Fibroblast of lung (primary cell): ENCODE measurements around the gene SNIP1. TPM values are rescaled to one million over a fixed set of nuclear protein-coding genes. Genes with fewer than 3 reads are reported as not detected.
"Not testable (repeated sequence)": the region's sequence is repeated elsewhere in the genome, so short reads cannot be mapped to it uniquely, and the experiment has no call there.

ENCODE experiments used
- DNase-seq, 2 donors: peaks; one replicate each; pipeline versions ENCODE4 v3.0.0 to v3.0.0-alpha.2; 2010; ENCODE audit warnings: low read depth in 2 of 2
- H2AFZ ChIP-seq: 2 replicates; pipeline ENCODE4 v1.5.1; 2012; ENCODE audit warnings: low read length, control low read depth, inconsistent platforms
- H3K27ac ChIP-seq: 2 replicates; pipeline ENCODE4 v1.5.1; 2011; ENCODE audit warnings: low read length, control low read depth; ENCODE audit not compliant: insufficient read depth
- H3K27me3 ChIP-seq: 2 replicates; pipeline ENCODE4 v1.5.1; 2011; ENCODE audit warnings: mild to moderate bottlenecking, low read length; ENCODE audit not compliant: control insufficient read depth, insufficient read depth
- H3K36me3 ChIP-seq: 2 replicates; pipeline ENCODE4 v1.5.1; 2011; ENCODE audit warnings: low read length; ENCODE audit not compliant: control insufficient read depth, insufficient read depth
- H3K4me1 ChIP-seq: 2 replicates; pipeline ENCODE4 v1.5.1; 2011; ENCODE audit warnings: low read length; ENCODE audit not compliant: control insufficient read depth, insufficient read depth; ENCODE audit errors: extremely low read depth
- H3K4me2 ChIP-seq: 2 replicates; pipeline ENCODE4 v1.5.1; 2011; ENCODE audit warnings: low read length, control low read depth; ENCODE audit not compliant: insufficient read depth; ENCODE audit errors: extremely low read depth
- H3K4me3 ChIP-seq, 4 experiments: fragments of 200-600 bp in 1 of 4; sonication (generic) in 1 of 4; replicated peaks in 1 of 4; 2 replicates each; pipeline ENCODE4 v1.5.1; 2011 to 2016; ENCODE audit warnings: low read length in 4 of 4, low read depth in 3 of 4, mild to moderate bottlenecking in 3 of 4, control low read depth in 2 of 4, inconsistent platforms in 1 of 4, mixed read lengths in 1 of 4; ENCODE audit not compliant: insufficient read depth in 1 of 4; ENCODE audit errors: control extremely low read depth in 1 of 4
- H3K79me2 ChIP-seq: 2 replicates; pipeline ENCODE4 v1.5.1; 2012; ENCODE audit warnings: mild to moderate bottlenecking, low read length, inconsistent platforms; ENCODE audit not compliant: control insufficient read depth, insufficient read depth
- H3K9ac ChIP-seq: 2 replicates; pipeline ENCODE4 v1.5.1; 2011; ENCODE audit warnings: mild to moderate bottlenecking, low read length, control low read depth; ENCODE audit not compliant: insufficient read depth
- H3K9me3 ChIP-seq: 2 replicates; pipeline ENCODE4 v1.5.1; 2012; ENCODE audit warnings: low read depth, low read length; ENCODE audit not compliant: control insufficient read depth, insufficient read depth
- H4K20me1 ChIP-seq: 2 replicates; pipeline ENCODE4 v1.5.1; 2011; ENCODE audit warnings: low read length; ENCODE audit not compliant: control insufficient read depth, insufficient read depth; ENCODE audit errors: extremely low read depth
- CTCF ChIP-seq, 2 donors: IDR thresholded peaks in 1 of 2; conservative IDR thresholded peaks in 1 of 2; 1 replicate in 1 of 2; 2 replicates in 1 of 2; pipeline ENCODE4 v1.5.1; 2011 to 2012; ENCODE audit warnings: low read length in 2 of 2, control low read depth in 1 of 2, inconsistent platforms in 1 of 2, low read depth in 1 of 2, mild to moderate bottlenecking in 1 of 2
- EZH2 ChIP-seq: IDR thresholded peaks from 2 replicates; pipeline ENCODE4 v1.5.1; 2012; ENCODE audit warnings: low read length, control low read depth, mild to moderate bottlenecking; ENCODE audit errors: missing control alignments
- polyA plus RNA-seq, 2 donors: library from polyadenylated mRNA; depleted of rRNA in 1 of 2; stranded (reverse) in 1 of 2; unstranded in 1 of 2; fragments of >200 nt; gene quantifications; 2 replicates each; pipeline ENCODE4 v1.2.1, GENCODE V29; 2011 to 2012; ENCODE audit warnings: missing spikeins in 1 of 2
- total RNA-seq: library from RNA; depleted of rRNA; stranded (reverse); fragments of >200 nt; gene quantifications from 2 replicates; pipeline ENCODE4 v1.2.1, GENCODE V29; 2014

The SNIP1 gene
- total and polyA plus RNA-seq, 2 donors (not counting 1 experiment from before 2014, with no cell fraction given), result 8.2 to 10.9 TPM

GRCh38 chr1:37545019-37545418 lies 9.1 kb downstream of the SNIP1 start:
- Histone ChIP-seq H4K20me1 (no peaks in the 10 kb centered on the region), H3K36me3 (peaks cover 6% of the 10 kb centered on the region), H3K4me2 (no peak overlapping the region), H3K79me2 (peaks cover 5% of the 10 kb centered on the region), H3K4me1 (no peaks in the 10 kb centered on the region), H3K27me3 (no peaks in the 10 kb centered on the region), H3K9me3 (no peaks in the 10 kb centered on the region), H3K9ac (no peak overlapping the region), H3K27ac (no peak overlapping the region), H3K4me3 (no peak overlapping the region), H2AFZ (no peak overlapping the region)
- TF ChIP-seq EZH2 (no peak), CTCF (conservative IDR thresholded peaks at IDR 0.05 in 1 of 2, IDR thresholded peaks at IDR 0.05 in 1 of 2; ENCODE audit: low read depth in 1 of 2, low read length in 2 of 2) (no peak)
- no peak for DNase-seq

GRCh38 chr1:37544530-37544929 lies 9.6 kb downstream of the SNIP1 start:
- no peak overlapping the region for H3K4me2 ChIP-seq
- H3K79me2 ChIP-seq, result peaks cover 4% of the 10 kb centered on the region
- TF ChIP-seq CTCF (conservative IDR thresholded peaks at IDR 0.05 in 1 of 2, IDR thresholded peaks at IDR 0.05 in 1 of 2; ENCODE audit: low read depth in 1 of 2, low read length in 2 of 2) (no peak), EZH2 (no peak)
- no peak overlapping the region for H3K9ac ChIP-seq
- H3K27ac ChIP-seq, result no peak overlapping the region
- H3K4me1 ChIP-seq, result no peaks in the 10 kb centered on the region
- no peaks in the 10 kb centered on the region for H3K27me3 ChIP-seq
- no peak overlapping the region for H3K4me3 ChIP-seq
- no peaks in the 10 kb centered on the region for H4K20me1 ChIP-seq
- no peaks in the 10 kb centered on the region for H3K9me3 ChIP-seq
- DNase-seq, result no peak
- H3K36me3 ChIP-seq, result peaks cover 6% of the 10 kb centered on the region
- no peak overlapping the region for H2AFZ ChIP-seq

DNA sequence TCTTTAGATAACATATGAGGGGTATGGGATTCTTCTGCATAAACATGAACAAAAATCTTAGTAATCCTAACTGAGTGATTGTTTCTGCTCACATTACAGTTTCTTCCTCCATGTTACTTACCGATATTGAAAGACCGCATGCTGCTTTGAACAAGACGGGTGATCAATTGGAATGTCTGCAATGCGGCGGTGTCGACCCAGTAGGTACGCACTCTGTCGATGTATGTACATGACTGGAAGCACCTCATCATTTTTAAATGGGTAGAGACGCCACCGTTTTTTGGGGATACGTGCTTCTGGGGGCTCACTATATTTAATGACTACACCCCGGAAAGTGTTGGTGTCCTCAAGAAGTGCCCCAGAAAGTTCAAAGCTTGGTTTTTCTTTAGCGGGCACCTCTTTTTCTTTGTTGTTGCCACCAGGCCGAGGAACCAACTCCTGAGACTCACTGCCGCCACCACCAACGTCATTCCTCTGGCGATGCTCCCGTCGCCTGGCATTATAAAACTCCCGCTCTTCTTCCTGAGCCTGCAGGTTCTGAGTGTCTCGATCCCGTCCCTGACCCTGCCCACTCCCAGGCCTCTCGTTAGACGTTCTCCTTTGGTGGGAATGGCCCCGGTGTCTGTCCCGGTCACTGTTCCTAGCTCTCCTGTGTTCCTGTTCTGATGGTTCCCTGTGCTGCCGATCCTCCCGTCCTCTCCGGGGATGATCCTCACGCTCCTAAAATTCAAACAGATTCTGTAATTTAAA lies 13.9 kb downstream of the SNIP1 start:
- Histone ChIP-seq H3K4me3 (no peak overlapping the region), H3K9ac (no peak overlapping the region), H3K36me3 (peaks cover 7% of the 10 kb centered on the region), H4K20me1 (no peaks in the 10 kb centered on the region), H3K27ac (no peak overlapping the region), H3K79me2 (no peaks in the 10 kb centered on the region), H3K4me1 (no peaks in the 10 kb centered on the region), H3K9me3 (no peaks in the 10 kb centered on the region), H3K27me3 (no peaks in the 10 kb centered on the region), H3K4me2 (no peak overlapping the region), H2AFZ (no peak overlapping the region)
- no peak for DNase-seq
- TF ChIP-seq CTCF (conservative IDR thresholded peaks at IDR 0.05 in 1 of 2, IDR thresholded peaks at IDR 0.05 in 1 of 2; ENCODE audit: low read depth in 1 of 2, low read length in 2 of 2) (no peak), EZH2 (no peak)

DNA sequence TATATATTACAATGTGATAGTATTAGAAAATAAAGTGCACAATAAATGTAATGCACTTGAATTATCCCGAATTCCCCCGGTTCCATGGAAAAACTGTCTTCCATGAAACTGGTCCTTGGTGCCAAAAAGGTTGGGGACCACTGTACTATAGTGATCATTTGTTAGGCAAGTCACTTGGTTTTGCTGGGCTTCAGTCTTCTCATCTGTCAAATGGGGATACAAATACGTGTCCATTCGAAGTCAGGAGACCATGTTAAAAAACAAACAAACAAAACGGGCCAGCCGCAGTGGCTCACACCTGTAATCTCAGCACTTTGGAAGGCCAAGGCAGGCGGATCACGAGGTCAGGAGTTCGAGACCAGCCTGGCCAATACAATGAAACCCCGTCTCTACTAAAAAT lies 14.9 kb downstream of the SNIP1 start:
- H3K4me1 ChIP-seq, H3K4me2 ChIP-seq, H3K9me3 ChIP-seq, DNase-seq, H3K36me3 ChIP-seq, H3K9ac ChIP-seq, H3K27ac ChIP-seq, H3K79me2 ChIP-seq, H2AFZ ChIP-seq, H4K20me1 ChIP-seq, H3K4me3 ChIP-seq, H3K27me3 ChIP-seq: not testable (repeated sequence)
